ENCODE measurements around the gene NFYA.

The NFYA gene

GRCh38 chr6:41047306-41047705 lies 25.5 kb upstream of the NFYA start:
- DNase-seq (ENCODE audit: low spot score): no peak

GRCh38 chr6:41047745-41048732 lies 24.7 kb upstream of the NFYA start:
- no peak for DNase-seq (ENCODE audit: low spot score)

GRCh38 chr6:41049521-41049920 lies 23.3 kb upstream of the NFYA start:
- DNase-seq (ENCODE audit: low spot score): no peak

- no peak for DNase-seq (ENCODE audit: low spot score)
Observed at GRCh38 chr6:41049955-41050354, 22.8 kb upstream of the NFYA start.

DNA sequence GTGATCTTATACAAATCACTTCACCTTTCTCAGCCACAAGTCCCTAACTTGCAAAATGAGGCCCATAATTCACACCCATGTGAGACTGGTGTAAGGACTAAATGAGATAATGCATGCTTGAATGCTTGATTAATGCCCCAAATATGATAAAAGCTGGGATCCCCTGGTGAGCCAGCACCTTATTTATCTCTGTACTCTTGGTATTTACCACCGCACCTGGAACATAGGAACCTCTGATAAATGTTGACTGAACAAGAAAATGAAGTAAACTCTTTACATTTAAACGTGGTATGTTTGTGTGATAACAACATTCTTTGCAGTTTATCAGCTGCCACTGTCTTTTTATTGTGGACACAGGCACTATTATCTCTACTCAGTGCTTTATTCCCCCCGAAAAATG lies 22.2 kb upstream of the NFYA start:
- no peak for DNase-seq (ENCODE audit: low spot score)

GRCh38 chr6:41051873-41052272 lies 20.9 kb upstream of the NFYA start:
- no peak for DNase-seq (ENCODE audit: low spot score)

DNA sequence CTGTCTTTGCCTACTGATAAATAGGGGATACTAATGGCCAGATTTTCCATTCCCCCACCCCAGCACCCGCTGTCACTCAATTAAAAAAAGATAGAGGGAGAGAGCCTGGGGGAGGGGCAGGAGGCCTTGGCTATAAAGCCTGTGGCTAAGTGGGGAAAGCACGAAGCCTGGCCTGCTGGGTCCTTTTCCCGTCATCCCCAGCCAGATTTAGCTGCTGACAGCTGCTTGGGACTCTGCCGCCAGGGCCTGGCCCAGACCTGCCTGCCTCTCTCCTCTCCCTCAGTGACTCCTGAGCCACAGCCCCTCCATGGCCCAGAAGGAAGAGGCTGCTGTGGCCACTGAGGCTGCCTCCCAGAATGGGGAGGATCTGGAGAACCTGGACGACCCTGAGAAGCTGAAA lies 19.7 kb upstream of the NFYA start, which contains the start of gene APOBEC2:
Gene APOBEC2, plus strand, starts transcription at position 162 of the 400 bp plus-strand sequence. Its CDS starts 146 bp downstream, at position 308.
- no peak for DNase-seq (ENCODE audit: low spot score)

- DNase-seq (ENCODE audit: low spot score): no peak
Observed at GRCh38 chr6:41054511-41054910, 18.3 kb upstream of the NFYA start.

DNA sequence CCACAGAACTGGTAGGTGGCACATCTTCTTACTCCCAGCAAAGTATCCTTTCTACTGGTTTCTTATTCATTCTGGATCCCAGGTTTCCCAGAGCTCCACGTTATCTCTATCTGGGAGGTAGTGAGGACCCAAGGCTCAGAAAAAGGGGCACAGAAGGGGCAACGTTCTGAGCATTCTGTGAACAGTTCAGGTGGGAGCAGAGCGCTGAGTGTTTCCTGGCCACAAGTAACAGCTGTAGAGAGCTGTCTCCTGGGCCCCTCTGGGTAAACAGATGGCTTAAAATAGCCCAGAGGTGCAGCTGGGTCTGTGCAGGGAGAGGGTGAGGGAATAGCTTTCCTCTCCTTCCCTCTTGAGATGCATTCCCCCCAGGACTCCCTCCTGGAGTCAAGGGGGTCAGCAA lies 17.6 kb upstream of the NFYA start:
- DNase-seq (ENCODE audit: low spot score): no peak

GRCh38 chr6:41056768-41057490 lies 15.8 kb upstream of the NFYA start:
- DNase-seq (ENCODE audit: low spot score): no peak

- DNase-seq (ENCODE audit: low spot score): no peak
Observed at GRCh38 chr6:41058783-41059181, 14.0 kb upstream of the NFYA start.

DNA sequence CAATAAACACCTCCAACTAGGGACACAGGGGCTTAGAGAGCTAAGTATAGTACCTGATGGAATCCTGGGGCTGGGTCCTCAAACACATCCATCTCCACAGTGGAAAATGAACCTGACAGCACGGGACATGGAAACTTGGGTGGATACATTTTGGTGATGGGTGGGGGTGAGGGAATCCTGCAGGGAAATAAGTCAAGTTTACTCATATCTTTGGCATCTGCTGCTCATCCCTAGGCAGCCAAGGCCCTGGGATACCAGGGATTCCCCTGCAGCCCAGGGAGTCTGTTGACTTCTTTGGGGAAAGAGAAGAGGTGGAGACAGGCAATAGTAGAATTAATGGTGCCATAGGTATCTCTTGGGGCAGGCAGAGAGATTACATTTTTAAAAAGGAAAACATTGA lies 13.2 kb upstream of the NFYA start:
- DNase-seq (ENCODE audit: low spot score): no peak

GRCh38 chr6:41061196-41061726 lies 11.5 kb upstream of the NFYA start:
- DNase-seq (ENCODE audit: low spot score): no peak

GRCh38 chr6:41062056-41062455 lies 10.7 kb upstream of the NFYA start:
- no peak for DNase-seq (ENCODE audit: low spot score)

DNA sequence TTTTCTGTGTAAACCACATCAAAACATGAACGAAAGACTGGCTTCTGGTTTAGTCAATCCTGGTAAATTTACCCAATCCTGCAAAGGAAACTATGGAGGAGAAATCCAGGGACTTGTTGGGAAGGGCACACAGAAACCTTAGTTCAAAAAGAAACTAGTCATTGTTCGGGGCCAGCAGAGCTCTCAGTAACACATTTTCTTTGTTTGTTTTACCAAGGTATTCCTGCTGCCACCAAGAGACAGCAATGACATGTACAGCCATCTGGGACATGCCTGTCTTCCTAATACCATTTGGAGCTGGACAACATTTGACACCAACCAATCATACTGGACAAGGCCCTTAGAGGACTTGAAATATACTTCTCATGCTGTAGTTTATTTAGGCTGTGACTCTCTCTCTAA lies 8.9 kb upstream of the NFYA start:
- DNase-seq (ENCODE audit: low spot score): no peak

GRCh38 chr6:41064841-41065240 lies 7.9 kb upstream of the NFYA start:
- no peak for DNase-seq (ENCODE audit: low spot score)

- no peak for DNase-seq (ENCODE audit: low spot score)
Observed at GRCh38 chr6:41065550-41066026, 7.2 kb upstream of the NFYA start.

- DNase-seq (ENCODE audit: low spot score): peak; percentile 84
Observed at GRCh38 chr6:41066867-41067304, 5.9 kb upstream of the NFYA start.

GRCh38 chr6:41071501-41071922 lies 1.3 kb upstream of the NFYA start:
- DNase-seq (ENCODE audit: low spot score): no peak

GRCh38 chr6:41071923-41072835 lies 595 bp upstream of the NFYA start, which contains the start of gene OARD1:
Gene OARD1 (minus strand): TSS chr6:41072356. CDS start chr6:41071634, 722 bp downstream.
- peak; percentile 99 for DNase-seq (ENCODE audit: low spot score)

Data from RKO (cell line).